WTC11 (cell line): ENCODE results near the gene CLIC6. TPM values are rescaled to one million over a fixed set of nuclear protein-coding genes. Genes with fewer than 3 reads are reported as not detected.

Experiments
- ATAC-seq: fragments of 200-7000 bp; cut with Tn5 transposase; 2 replicates; pipeline ENCODE4 v1.10.0; 2021; ENCODE audit warnings: mild to moderate bottlenecking, moderate library complexity
- CTCF ChIA-PET: fragments of 300-600 bp; sonication (Branson Sonifier 250); formaldehyde crosslinking; loops from one replicate; lab custom pipeline; 2021; ENCODE audit warnings: antibody characterized with exemption; lab: Charles Lee
- POLR2A ChIA-PET: fragments of 350-600 bp; sonication (Branson Sonifier 250); formaldehyde crosslinking; loops from one replicate; lab custom pipeline; 2021; ENCODE audit warnings: antibody characterized with exemption; lab: Charles Lee
- DNase-seq: peaks from one replicate; pipeline ENCODE4 v3.0.0; 2021; ENCODE audit warnings: low spot score
- H3K27ac Mint-ChIP-seq: 2 replicates; pipeline ENCODE4 v1.8.0; 2021; ENCODE audit warnings: mixed read lengths
- H3K27me3 Mint-ChIP-seq: 2 replicates; pipeline ENCODE4 v1.8.0; 2021; ENCODE audit warnings: low read depth, mild to moderate bottlenecking, moderate library complexity, mixed read lengths
- H3K36me3 Mint-ChIP-seq: 2 replicates; pipeline ENCODE4 v1.8.0; 2021; ENCODE audit warnings: mixed read lengths
- H3K4me1 Mint-ChIP-seq: 2 replicates; pipeline ENCODE4 v1.8.0; 2022; ENCODE audit warnings: mixed read lengths
- H3K4me3 Mint-ChIP-seq: 2 replicates; pipeline ENCODE4 v1.8.0; 2021; ENCODE audit warnings: mild to moderate bottlenecking, moderate library complexity, mixed read lengths
- H3K9me3 Mint-ChIP-seq: 2 replicates; pipeline ENCODE4 v1.8.0; 2021; ENCODE audit warnings: mixed read lengths
- CBFB ChIP-seq: sonication (generic); formaldehyde crosslinking; IDR thresholded peaks from 2 replicates; pipeline ENCODE4 v1.8.1; 2022; ENCODE audit warnings: mild to moderate bottlenecking, low read depth, missing genetic modification reagents
- CREB1 ChIP-seq: sonication (generic); formaldehyde crosslinking; IDR thresholded peaks from 2 replicates; pipeline ENCODE4 v1.8.0; 2023; ENCODE audit warnings: mild to moderate bottlenecking, missing genetic modification reagents
- EMX1 ChIP-seq: fragments of 250-450 bp; sonication (Bioruptor Pico); IDR thresholded peaks from 2 replicates; pipeline ENCODE4 v1.8.0; 2021; ENCODE audit warnings: mild to moderate bottlenecking
- HMGA2 ChIP-seq: fragments of 250-450 bp; sonication (Bioruptor Pico); IDR thresholded peaks from 2 replicates; pipeline ENCODE4 v1.4.0; 2021; ENCODE audit warnings: mild to moderate bottlenecking, moderate library complexity
- MXD4 ChIP-seq: fragments of 250-450 bp; sonication (Bioruptor Pico); IDR thresholded peaks from 2 replicates; pipeline ENCODE4 v1.8.0; 2021; ENCODE audit warnings: mild to moderate bottlenecking, moderate library complexity, borderline replicate concordance
- MYBL2 ChIP-seq: sonication (generic); formaldehyde crosslinking; IDR thresholded peaks from 2 replicates; pipeline ENCODE4 v1.8.1; 2023; ENCODE audit warnings: mild to moderate bottlenecking, moderate library complexity, missing genetic modification reagents
- NR3C1 ChIP-seq: sonication (generic); formaldehyde crosslinking; conservative IDR thresholded peaks from 2 replicates; pipeline ENCODE4 v1.8.1; 2023; ENCODE audit warnings: low read depth, mild to moderate bottlenecking, missing genetic modification reagents
- SMAD3 ChIP-seq: sonication (generic); formaldehyde crosslinking; IDR thresholded peaks from 2 replicates; pipeline ENCODE4 v1.8.0; 2022; ENCODE audit warnings: missing genetic modification reagents, mild to moderate bottlenecking, borderline replicate concordance
- ZNF138 ChIP-seq: sonication (generic); formaldehyde crosslinking; conservative IDR thresholded peaks from 2 replicates; pipeline ENCODE4 v1.8.1; 2022; ENCODE audit warnings: mild to moderate bottlenecking, moderate library complexity, missing genetic modification reagents
- ZNF232 ChIP-seq: sonication (generic); formaldehyde crosslinking; IDR thresholded peaks from 2 replicates; pipeline ENCODE4 v1.8.0; 2022; ENCODE audit warnings: mild to moderate bottlenecking, missing genetic modification reagents
- ZNF317 ChIP-seq: sonication (generic); formaldehyde crosslinking; IDR thresholded peaks from 2 replicates; pipeline ENCODE4 v1.8.1; 2023; ENCODE audit warnings: low read depth, mild to moderate bottlenecking, moderate library complexity, missing genetic modification reagents, borderline replicate concordance
- total RNA-seq: library from RNA; stranded (reverse); gene quantifications from 3 replicates; pipeline ENCODE4 v1.2.3, GENCODE V29; 2021
- TF ChIP-seq, protein P1 (sequence below): fragments of 250-450 bp; sonication (Bioruptor Pico); IDR thresholded peaks from 2 replicates; pipeline ENCODE4 v1.9.0; 2021; ENCODE audit warnings: mild to moderate bottlenecking, borderline replicate concordance
- TF ChIP-seq, protein P2 (sequence below): sonication (generic); formaldehyde crosslinking; IDR thresholded peaks from 2 replicates; pipeline ENCODE4 v1.8.0; 2023; ENCODE audit warnings: missing genetic modification reagents
- TF ChIP-seq, protein P3 (sequence below): sonication (generic); formaldehyde crosslinking; IDR thresholded peaks from 2 replicates; pipeline ENCODE4 v1.8.1; 2023; ENCODE audit warnings: mild to moderate bottlenecking, missing genetic modification reagents, moderate library complexity
- TF ChIP-seq, protein P4 (sequence below): fragments of 250-450 bp; sonication (Bioruptor Pico); IDR thresholded peaks from 2 replicates; pipeline ENCODE4 v1.9.0; 2021; ENCODE audit warnings: moderate library complexity, mild to moderate bottlenecking, inconsistent platforms, borderline replicate concordance
- TF ChIP-seq, protein P5 (sequence below): sonication (generic); formaldehyde crosslinking; IDR thresholded peaks from 2 replicates; pipeline ENCODE4 v1.8.0; 2022; ENCODE audit warnings: missing genetic modification reagents
- TF ChIP-seq, protein P6 (sequence below): sonication (generic); formaldehyde crosslinking; IDR thresholded peaks from 2 replicates; pipeline ENCODE4 v1.8.0; 2023; ENCODE audit warnings: missing genetic modification reagents, mild to moderate bottlenecking, borderline replicate concordance

CLIC6 gene
- total RNA-seq, 1 experiment from 2014 or later: 1.8 TPM

DNA sequence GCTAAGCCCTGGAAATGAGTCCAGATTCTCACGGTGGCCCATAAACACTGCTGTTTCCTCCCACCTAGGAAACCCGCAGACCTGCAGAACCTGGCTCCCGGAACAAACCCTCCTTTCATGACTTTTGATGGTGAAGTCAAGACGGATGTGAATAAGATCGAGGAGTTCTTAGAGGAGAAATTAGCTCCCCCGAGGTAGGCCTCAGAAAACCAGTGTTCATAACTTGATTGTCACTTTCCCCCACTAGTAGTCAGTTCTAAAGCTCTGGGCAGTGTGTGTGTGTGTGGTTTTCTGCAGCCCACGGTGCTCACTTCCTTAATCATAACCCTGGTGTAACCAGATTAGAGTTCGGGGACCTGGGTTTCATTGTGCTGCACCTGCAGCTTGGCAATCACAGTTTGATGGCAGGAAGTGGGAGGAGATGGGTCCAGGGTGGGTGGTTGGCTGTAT is 39.1 kb downstream of the CLIC6 start (continued):
- TF ChIP-seq, protein P1, sequence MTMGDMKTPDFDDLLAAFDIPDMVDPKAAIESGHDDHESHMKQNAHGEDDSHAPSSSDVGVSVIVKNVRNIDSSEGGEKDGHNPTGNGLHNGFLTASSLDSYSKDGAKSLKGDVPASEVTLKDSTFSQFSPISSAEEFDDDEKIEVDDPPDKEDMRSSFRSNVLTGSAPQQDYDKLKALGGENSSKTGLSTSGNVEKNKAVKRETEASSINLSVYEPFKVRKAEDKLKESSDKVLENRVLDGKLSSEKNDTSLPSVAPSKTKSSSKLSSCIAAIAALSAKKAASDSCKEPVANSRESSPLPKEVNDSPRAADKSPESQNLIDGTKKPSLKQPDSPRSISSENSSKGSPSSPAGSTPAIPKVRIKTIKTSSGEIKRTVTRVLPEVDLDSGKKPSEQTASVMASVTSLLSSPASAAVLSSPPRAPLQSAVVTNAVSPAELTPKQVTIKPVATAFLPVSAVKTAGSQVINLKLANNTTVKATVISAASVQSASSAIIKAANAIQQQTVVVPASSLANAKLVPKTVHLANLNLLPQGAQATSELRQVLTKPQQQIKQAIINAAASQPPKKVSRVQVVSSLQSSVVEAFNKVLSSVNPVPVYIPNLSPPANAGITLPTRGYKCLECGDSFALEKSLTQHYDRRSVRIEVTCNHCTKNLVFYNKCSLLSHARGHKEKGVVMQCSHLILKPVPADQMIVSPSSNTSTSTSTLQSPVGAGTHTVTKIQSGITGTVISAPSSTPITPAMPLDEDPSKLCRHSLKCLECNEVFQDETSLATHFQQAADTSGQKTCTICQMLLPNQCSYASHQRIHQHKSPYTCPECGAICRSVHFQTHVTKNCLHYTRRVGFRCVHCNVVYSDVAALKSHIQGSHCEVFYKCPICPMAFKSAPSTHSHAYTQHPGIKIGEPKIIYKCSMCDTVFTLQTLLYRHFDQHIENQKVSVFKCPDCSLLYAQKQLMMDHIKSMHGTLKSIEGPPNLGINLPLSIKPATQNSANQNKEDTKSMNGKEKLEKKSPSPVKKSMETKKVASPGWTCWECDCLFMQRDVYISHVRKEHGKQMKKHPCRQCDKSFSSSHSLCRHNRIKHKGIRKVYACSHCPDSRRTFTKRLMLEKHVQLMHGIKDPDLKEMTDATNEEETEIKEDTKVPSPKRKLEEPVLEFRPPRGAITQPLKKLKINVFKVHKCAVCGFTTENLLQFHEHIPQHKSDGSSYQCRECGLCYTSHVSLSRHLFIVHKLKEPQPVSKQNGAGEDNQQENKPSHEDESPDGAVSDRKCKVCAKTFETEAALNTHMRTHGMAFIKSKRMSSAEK (CRISPR knock-in tag): no peak
- TF ChIP-seq MYBL2 (CRISPR knock-in tag) (no peak), CBFB (no peak), NR3C1 (no peak), SMAD3 (no peak)
- TF ChIP-seq, protein P2, sequence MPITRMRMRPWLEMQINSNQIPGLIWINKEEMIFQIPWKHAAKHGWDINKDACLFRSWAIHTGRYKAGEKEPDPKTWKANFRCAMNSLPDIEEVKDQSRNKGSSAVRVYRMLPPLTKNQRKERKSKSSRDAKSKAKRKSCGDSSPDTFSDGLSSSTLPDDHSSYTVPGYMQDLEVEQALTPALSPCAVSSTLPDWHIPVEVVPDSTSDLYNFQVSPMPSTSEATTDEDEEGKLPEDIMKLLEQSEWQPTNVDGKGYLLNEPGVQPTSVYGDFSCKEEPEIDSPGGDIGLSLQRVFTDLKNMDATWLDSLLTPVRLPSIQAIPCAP: no peak

DNA sequence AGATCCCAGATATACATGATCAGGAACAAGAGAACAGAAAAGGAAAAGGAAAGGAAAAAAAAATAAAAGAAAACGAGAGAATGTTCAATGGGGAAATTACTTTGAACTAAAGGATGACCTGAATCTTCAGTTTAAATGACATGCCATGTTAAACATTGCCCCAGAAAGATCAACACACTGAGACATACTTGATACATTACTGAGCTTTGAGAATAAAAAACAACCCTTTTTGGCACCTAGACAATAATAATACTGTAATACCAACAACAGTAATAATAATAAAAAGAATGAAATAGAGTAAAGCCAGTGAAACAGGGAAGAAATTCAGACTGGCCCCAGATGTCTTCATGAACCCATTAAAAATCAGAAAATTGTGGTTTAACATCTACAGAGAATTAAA is 44.8 kb downstream of the CLIC6 start:
- CTCF ChIA-PET: no interaction called here
- Mint-ChIP-seq H3K4me3 (no peak overlapping the region), H3K36me3 (no peaks in the 10 kb centered on the region), H3K4me1 (peaks cover 3% of the 10 kb centered on the region), H3K27me3 (no peaks in the 10 kb centered on the region), H3K9me3 (no peaks in the 10 kb centered on the region), H3K27ac (no peak overlapping the region)
- DNase-seq (no peak), ATAC-seq (no peak)
- POLR2A ChIA-PET: no interaction called here
- TF ChIP-seq ZNF317 (CRISPR knock-in tag): no peak
- TF ChIP-seq, protein P3, sequence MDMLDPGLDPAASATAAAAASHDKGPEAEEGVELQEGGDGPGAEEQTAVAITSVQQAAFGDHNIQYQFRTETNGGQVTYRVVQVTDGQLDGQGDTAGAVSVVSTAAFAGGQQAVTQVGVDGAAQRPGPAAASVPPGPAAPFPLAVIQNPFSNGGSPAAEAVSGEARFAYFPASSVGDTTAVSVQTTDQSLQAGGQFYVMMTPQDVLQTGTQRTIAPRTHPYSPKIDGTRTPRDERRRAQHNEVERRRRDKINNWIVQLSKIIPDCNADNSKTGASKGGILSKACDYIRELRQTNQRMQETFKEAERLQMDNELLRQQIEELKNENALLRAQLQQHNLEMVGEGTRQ: no peak
- TF ChIP-seq, protein P4, sequence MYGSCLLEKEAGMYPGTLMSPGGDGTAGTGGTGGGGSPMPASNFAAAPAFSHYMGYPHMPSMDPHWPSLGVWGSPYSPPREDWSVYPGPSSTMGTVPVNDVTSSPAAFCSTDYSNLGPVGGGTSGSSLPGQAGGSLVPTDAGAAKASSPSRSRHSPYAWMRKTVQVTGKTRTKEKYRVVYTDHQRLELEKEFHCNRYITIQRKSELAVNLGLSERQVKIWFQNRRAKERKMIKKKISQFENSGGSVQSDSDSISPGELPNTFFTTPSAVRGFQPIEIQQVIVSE (CRISPR knock-in tag): no peak
- TF ChIP-seq EMX1 (CRISPR knock-in tag): no peak
- TF ChIP-seq CREB1 (CRISPR knock-in tag): no peak
- no peak for TF ChIP-seq ZNF138 (CRISPR knock-in tag)
- no peak for TF ChIP-seq HMGA2 (CRISPR knock-in tag)
- TF ChIP-seq, protein P5, sequence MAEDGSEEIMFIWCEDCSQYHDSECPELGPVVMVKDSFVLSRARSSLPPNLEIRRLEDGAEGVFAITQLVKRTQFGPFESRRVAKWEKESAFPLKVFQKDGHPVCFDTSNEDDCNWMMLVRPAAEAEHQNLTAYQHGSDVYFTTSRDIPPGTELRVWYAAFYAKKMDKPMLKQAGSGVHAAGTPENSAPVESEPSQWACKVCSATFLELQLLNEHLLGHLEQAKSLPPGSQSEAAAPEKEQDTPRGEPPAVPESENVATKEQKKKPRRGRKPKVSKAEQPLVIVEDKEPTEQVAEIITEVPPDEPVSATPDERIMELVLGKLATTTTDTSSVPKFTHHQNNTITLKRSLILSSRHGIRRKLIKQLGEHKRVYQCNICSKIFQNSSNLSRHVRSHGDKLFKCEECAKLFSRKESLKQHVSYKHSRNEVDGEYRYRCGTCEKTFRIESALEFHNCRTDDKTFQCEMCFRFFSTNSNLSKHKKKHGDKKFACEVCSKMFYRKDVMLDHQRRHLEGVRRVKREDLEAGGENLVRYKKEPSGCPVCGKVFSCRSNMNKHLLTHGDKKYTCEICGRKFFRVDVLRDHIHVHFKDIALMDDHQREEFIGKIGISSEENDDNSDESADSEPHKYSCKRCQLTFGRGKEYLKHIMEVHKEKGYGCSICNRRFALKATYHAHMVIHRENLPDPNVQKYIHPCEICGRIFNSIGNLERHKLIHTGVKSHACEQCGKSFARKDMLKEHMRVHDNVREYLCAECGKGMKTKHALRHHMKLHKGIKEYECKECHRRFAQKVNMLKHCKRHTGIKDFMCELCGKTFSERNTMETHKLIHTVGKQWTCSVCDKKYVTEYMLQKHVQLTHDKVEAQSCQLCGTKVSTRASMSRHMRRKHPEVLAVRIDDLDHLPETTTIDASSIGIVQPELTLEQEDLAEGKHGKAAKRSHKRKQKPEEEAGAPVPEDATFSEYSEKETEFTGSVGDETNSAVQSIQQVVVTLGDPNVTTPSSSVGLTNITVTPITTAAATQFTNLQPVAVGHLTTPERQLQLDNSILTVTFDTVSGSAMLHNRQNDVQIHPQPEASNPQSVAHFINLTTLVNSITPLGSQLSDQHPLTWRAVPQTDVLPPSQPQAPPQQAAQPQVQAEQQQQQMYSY: no peak
- no peak for TF ChIP-seq ZNF232 (CRISPR knock-in tag)
- TF ChIP-seq, protein P6, sequence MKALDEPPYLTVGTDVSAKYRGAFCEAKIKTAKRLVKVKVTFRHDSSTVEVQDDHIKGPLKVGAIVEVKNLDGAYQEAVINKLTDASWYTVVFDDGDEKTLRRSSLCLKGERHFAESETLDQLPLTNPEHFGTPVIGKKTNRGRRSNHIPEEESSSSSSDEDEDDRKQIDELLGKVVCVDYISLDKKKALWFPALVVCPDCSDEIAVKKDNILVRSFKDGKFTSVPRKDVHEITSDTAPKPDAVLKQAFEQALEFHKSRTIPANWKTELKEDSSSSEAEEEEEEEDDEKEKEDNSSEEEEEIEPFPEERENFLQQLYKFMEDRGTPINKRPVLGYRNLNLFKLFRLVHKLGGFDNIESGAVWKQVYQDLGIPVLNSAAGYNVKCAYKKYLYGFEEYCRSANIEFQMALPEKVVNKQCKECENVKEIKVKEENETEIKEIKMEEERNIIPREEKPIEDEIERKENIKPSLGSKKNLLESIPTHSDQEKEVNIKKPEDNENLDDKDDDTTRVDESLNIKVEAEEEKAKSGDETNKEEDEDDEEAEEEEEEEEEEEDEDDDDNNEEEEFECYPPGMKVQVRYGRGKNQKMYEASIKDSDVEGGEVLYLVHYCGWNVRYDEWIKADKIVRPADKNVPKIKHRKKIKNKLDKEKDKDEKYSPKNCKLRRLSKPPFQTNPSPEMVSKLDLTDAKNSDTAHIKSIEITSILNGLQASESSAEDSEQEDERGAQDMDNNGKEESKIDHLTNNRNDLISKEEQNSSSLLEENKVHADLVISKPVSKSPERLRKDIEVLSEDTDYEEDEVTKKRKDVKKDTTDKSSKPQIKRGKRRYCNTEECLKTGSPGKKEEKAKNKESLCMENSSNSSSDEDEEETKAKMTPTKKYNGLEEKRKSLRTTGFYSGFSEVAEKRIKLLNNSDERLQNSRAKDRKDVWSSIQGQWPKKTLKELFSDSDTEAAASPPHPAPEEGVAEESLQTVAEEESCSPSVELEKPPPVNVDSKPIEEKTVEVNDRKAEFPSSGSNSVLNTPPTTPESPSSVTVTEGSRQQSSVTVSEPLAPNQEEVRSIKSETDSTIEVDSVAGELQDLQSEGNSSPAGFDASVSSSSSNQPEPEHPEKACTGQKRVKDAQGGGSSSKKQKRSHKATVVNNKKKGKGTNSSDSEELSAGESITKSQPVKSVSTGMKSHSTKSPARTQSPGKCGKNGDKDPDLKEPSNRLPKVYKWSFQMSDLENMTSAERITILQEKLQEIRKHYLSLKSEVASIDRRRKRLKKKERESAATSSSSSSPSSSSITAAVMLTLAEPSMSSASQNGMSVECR (CRISPR knock-in tag): no peak
- no peak for TF ChIP-seq MXD4
